Panc1 (cell line): ENCODE measurements around the gene AHCTF1. TPM values are rescaled to one million over a fixed set of nuclear protein-coding genes. Genes with fewer than 3 reads are reported as not detected.
"Not testable (repeated sequence)": the region's sequence is repeated elsewhere in the genome, so short reads cannot be mapped to it uniquely, and the experiment has no call there.

Experiments used
- ATAC-seq: fragments of 200-7000 bp; cut with Tn5 transposase; 2 replicates; pipeline ENCODE4 v1.9.1; 2020; ENCODE audit warnings: mild to moderate bottlenecking, moderate library complexity
- BruUV-seq: library from RNA; stranded (reverse); fragments of 400-500 nt; replicated peaks from 2 replicates; lab custom pipeline; 2021; lab: Mats Ljungman, UMichigan
- CTCF ChIA-PET: fragments of 300-600 bp; sonication (Branson Sonifier 250); formaldehyde crosslinking; loops from one replicate; lab custom pipeline; 2022; ENCODE audit warnings: antibody characterized with exemption; lab: Charles Lee
- POLR2A ChIA-PET: fragments of 300-600 bp; sonication (Branson Sonifier 250); formaldehyde crosslinking; loops from one replicate; lab custom pipeline; 2022; ENCODE audit warnings: antibody characterized with exemption; lab: Charles Lee
- DNase-seq: peaks from one replicate; pipeline ENCODE4 v3.0.0-alpha.2; 2010; ENCODE audit warnings: low read depth, low spot score
- H3K27ac ChIP-seq: 2 replicates; pipeline ENCODE4 v1.5.1; 2011; ENCODE audit warnings: mild to moderate bottlenecking, low read length, inconsistent platforms
- H3K27me3 ChIP-seq: fragments of 200-500 bp; sonication (Bioruptor generic); 2 replicates; pipeline ENCODE4 v1.6.0; 2014; ENCODE audit warnings: low read length, inconsistent platforms; ENCODE audit not compliant: control insufficient read depth, insufficient read depth
- H3K36me3 ChIP-seq: fragments of 200-500 bp; sonication (Bioruptor generic); 2 replicates; pipeline ENCODE4 v1.5.1; 2014; ENCODE audit warnings: inconsistent platforms, mild to moderate bottlenecking, low read length, moderate library complexity; ENCODE audit not compliant: control insufficient read depth, insufficient read depth
- H3K4me1 ChIP-seq: 2 replicates; pipeline ENCODE4 v1.5.1; 2011; ENCODE audit warnings: inconsistent platforms, mild to moderate bottlenecking, low read length, moderate library complexity; ENCODE audit not compliant: control insufficient read depth, insufficient read depth
- H3K4me3 ChIP-seq, 2 experiments: 2 replicates each; pipeline ENCODE4 v1.5.1; 2011 to 2012; ENCODE audit warnings: low read depth in 2 of 2, low read length in 2 of 2, mild to moderate bottlenecking in 2 of 2, inconsistent platforms in 1 of 2, moderate library complexity in 1 of 2
- H3K9me3 ChIP-seq: fragments of 200-500 bp; sonication (Bioruptor generic); 2 replicates; pipeline ENCODE4 v1.5.1; 2014; ENCODE audit warnings: low read depth, mild to moderate bottlenecking, inconsistent platforms, low read length, moderate library complexity; ENCODE audit not compliant: control insufficient read depth, insufficient read depth
- POLR2AphosphoS5 ChIP-seq: IDR thresholded peaks from 2 replicates; pipeline ENCODE4 v1.6.1; 2012; ENCODE audit warnings: mild to moderate bottlenecking, low read depth, low read length, moderate library complexity
- SIN3A ChIP-seq: IDR thresholded peaks from 2 replicates; pipeline ENCODE4 v1.6.1; 2012; ENCODE audit warnings: low read depth, mild to moderate bottlenecking, low read length, moderate library complexity, borderline replicate concordance; ENCODE audit not compliant: insufficient read depth
- TCF7L2 ChIP-seq: IDR thresholded peaks from 2 replicates; pipeline ENCODE4 v1.6.1; 2011; ENCODE audit warnings: mild to moderate bottlenecking, low read depth, low read length, inconsistent platforms
- in situ Hi-C: cut with HindIII; loops from 2 replicates; pipeline ENCODE4 v1.10.0; 2016; ENCODE audit warnings: low sequenced_read_pairs, low pct_unique_long_range_greater_than_20kb
- intact Hi-C: fragments of 100-400 bp; cut with micrococcal nuclease; formaldehyde crosslinking; loops from one replicate; pipeline ENCODE4 v1.10.0; 2022; ENCODE audit not compliant: unreplicated experiment
- total RNA-seq: library from RNA; stranded (reverse); gene quantifications from one replicate; pipeline ENCODE4 v1.2.1, GENCODE V29; 2021; ENCODE audit not compliant: unreplicated experiment
- TF ChIP-seq, protein P1 (sequence below): fragments of 450-650 bp; IDR thresholded peaks from 2 replicates; pipeline ENCODE4 v1.5.1; 2017; ENCODE audit warnings: mild to moderate bottlenecking
- TF ChIP-seq, protein P2 (sequence below), 2 experiments: IDR thresholded peaks; 2 replicates each; pipeline ENCODE4 v1.6.1; 2011 to 2012; ENCODE audit warnings: low read depth in 2 of 2, control low read depth in 1 of 2, low read length in 1 of 2, mild to moderate bottlenecking in 1 of 2, moderate library complexity in 1 of 2; ENCODE audit not compliant: insufficient read depth in 1 of 2

Gene AHCTF1
- total RNA-seq, 1 experiment from 2014 or later = 49.9 TPM

DNA sequence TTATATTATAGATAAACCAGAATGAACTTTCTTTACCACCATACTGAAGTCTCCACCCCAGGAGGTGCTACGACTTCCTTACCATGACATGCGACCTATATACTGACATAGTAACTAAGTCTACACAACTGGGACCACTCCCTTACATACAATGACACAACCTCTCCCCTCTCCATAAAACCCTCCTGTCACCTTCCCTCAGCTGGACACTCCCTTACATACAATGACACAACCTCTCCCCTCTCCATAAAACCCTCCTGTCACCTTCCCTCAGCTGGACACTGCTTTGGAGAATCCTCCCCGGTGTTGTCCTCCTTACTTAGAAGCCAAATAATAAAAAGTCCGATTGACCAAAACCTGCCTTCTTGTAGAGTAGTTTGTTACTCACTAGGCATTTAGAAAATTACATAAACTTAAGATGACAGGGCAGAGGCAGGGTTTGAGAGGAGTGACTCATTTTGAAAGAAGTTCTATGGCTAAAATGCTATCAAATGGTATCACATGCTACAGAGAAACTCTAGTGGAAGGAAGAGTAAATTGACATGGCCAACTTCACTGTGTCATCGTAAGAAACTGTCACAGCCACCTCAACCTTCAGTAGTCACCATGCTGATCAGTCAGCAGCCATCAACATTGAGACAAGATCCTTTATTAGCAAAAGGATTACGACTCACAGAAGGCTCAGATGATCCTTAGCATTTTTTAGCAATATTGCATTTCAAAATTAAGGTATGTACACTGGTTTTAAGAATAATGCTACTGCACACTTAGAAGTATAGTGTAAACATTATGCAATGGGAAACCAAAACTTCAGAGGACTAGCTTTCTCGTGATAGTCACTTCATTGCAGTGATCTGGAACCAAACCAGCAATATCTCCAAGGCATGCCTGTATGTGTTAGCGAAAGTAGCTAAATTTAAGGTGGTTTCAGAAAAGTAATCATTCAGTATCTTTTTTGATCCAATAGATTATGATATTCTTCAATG, 56.4 kb downstream of the AHCTF1 start:
- Histone ChIP-seq H3K9me3 (no peaks in the 10 kb centered on the region), H3K4me3 (no peak overlapping the region), H3K4me1 (no peaks in the 10 kb centered on the region), H3K27ac (no peak overlapping the region), H3K36me3 (peaks cover 32% of the 10 kb centered on the region), H3K27me3 (no peaks in the 10 kb centered on the region)
- ATAC-seq (no peak), DNase-seq (no peak)
- in situ Hi-C loops = no loop called here
- TF ChIP-seq TCF7L2 = no peak
- TF ChIP-seq, protein P1, sequence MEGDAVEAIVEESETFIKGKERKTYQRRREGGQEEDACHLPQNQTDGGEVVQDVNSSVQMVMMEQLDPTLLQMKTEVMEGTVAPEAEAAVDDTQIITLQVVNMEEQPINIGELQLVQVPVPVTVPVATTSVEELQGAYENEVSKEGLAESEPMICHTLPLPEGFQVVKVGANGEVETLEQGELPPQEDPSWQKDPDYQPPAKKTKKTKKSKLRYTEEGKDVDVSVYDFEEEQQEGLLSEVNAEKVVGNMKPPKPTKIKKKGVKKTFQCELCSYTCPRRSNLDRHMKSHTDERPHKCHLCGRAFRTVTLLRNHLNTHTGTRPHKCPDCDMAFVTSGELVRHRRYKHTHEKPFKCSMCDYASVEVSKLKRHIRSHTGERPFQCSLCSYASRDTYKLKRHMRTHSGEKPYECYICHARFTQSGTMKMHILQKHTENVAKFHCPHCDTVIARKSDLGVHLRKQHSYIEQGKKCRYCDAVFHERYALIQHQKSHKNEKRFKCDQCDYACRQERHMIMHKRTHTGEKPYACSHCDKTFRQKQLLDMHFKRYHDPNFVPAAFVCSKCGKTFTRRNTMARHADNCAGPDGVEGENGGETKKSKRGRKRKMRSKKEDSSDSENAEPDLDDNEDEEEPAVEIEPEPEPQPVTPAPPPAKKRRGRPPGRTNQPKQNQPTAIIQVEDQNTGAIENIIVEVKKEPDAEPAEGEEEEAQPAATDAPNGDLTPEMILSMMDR = no peak
- TF ChIP-seq SIN3A = no peak
- no peak for TF ChIP-seq POLR2AphosphoS5
- TF ChIP-seq, protein P2, sequence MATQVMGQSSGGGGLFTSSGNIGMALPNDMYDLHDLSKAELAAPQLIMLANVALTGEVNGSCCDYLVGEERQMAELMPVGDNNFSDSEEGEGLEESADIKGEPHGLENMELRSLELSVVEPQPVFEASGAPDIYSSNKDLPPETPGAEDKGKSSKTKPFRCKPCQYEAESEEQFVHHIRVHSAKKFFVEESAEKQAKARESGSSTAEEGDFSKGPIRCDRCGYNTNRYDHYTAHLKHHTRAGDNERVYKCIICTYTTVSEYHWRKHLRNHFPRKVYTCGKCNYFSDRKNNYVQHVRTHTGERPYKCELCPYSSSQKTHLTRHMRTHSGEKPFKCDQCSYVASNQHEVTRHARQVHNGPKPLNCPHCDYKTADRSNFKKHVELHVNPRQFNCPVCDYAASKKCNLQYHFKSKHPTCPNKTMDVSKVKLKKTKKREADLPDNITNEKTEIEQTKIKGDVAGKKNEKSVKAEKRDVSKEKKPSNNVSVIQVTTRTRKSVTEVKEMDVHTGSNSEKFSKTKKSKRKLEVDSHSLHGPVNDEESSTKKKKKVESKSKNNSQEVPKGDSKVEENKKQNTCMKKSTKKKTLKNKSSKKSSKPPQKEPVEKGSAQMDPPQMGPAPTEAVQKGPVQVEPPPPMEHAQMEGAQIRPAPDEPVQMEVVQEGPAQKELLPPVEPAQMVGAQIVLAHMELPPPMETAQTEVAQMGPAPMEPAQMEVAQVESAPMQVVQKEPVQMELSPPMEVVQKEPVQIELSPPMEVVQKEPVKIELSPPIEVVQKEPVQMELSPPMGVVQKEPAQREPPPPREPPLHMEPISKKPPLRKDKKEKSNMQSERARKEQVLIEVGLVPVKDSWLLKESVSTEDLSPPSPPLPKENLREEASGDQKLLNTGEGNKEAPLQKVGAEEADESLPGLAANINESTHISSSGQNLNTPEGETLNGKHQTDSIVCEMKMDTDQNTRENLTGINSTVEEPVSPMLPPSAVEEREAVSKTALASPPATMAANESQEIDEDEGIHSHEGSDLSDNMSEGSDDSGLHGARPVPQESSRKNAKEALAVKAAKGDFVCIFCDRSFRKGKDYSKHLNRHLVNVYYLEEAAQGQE (IDR thresholded peaks at IDR 0.05; ENCODE audit: insufficient read depth in 1 of 2, low read depth in 2 of 2, low read length in 1 of 2) = no peak
- intact Hi-C loops = no loop called here
- ChIA-PET CTCF (no interaction called here), POLR2A (no interaction called here)
- BruUV-seq = no TSS peak

DNA sequence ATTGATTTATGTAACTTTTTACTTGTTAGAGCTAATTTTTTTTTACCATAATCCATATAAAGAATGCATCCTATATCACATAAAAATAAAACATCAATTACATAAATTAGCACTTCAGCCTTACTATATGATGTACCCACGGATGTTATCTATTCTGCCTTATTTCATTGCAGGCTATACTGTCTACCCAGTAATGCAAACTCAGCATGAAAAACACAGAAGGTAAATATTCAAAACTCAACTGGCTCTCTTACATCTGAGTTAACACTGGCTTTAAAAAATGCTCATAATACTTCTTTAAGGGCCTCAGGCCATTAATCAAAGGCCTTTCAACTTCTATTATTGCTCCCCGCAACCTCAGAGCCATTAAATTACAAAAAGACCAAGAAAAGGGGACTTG, 65.8 kb downstream of the AHCTF1 start:
- no peaks in the 10 kb centered on the region for H3K9me3 ChIP-seq
- ChIA-PET POLR2A (interaction anchor here (0.6 kb wide), 1 partner anchor 15 kb away, joined by 4 read pairs; no protein-coding TSS in a partner anchor), CTCF (no interaction called here)
- peaks cover 34% of the 10 kb centered on the region for H3K36me3 ChIP-seq
- in situ Hi-C loops (no loop called here), intact Hi-C loops (no loop called here)
- no peak overlapping the region for H3K4me3 ChIP-seq
- no peaks in the 10 kb centered on the region for H3K4me1 ChIP-seq
- no peaks in the 10 kb centered on the region for H3K27me3 ChIP-seq
- no peak overlapping the region for H3K27ac ChIP-seq
- DNase-seq = no peak
- TF ChIP-seq TCF7L2 = no peak
- TF ChIP-seq, protein P1 = no peak
- TF ChIP-seq POLR2AphosphoS5 = no peak
- TF ChIP-seq, protein P2 (IDR thresholded peaks at IDR 0.05; ENCODE audit: insufficient read depth in 1 of 2, low read depth in 2 of 2, low read length in 1 of 2) = no peak
- TF ChIP-seq SIN3A = no peak
- ATAC-seq = no peak
- no TSS peak for BruUV-seq

DNA sequence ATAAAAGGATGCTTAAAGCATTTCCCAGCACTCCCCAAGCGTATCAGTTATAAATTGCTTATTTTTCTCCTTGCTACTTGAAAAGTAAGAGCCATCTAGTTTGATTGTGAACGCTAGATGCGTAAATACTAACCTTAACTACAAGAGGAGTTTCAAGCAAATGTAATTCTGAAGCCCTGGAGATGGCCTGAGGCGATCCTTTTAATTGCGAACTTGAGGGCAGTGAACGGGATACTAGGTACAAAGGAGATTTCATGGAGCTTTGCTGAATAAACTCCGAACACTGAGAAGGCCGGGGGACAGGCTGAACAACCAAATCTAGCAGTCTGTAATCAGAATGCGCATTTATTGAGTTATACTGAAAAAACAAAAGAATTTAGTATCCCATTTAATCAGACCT, 68.0 kb downstream of the AHCTF1 start:
- H3K4me3 ChIP-seq, DNase-seq, intact Hi-C loops, POLR2A ChIA-PET, H3K27ac ChIP-seq, H3K27me3 ChIP-seq, in situ Hi-C loops, BruUV-seq, H3K9me3 ChIP-seq, H3K4me1 ChIP-seq, ATAC-seq: not testable (repeated sequence)
- peaks cover 41% of the 10 kb centered on the region for H3K36me3 ChIP-seq
- CTCF ChIA-PET = interaction anchor here (0.7 kb wide), 1 partner anchor 54 kb away, joined by 3 read pairs; no protein-coding TSS in a partner anchor
